Stimulated activated naive CD4-positive, alpha-beta T cell (primary cell): ENCODE measurements around the gene ALDH3B2.

Source experiments
- DNase-seq, 6 experiments: peaks; one replicate each; lab custom pipeline; 2025; lab: John Stamatoyannopoulos, UW

Gene ALDH3B2

GRCh38 chr11:67613960-67614715 lies 60.3 kb downstream of the ALDH3B2 start:
- DNase-seq: peak; percentile 70 to 88 (median 78)

DNA sequence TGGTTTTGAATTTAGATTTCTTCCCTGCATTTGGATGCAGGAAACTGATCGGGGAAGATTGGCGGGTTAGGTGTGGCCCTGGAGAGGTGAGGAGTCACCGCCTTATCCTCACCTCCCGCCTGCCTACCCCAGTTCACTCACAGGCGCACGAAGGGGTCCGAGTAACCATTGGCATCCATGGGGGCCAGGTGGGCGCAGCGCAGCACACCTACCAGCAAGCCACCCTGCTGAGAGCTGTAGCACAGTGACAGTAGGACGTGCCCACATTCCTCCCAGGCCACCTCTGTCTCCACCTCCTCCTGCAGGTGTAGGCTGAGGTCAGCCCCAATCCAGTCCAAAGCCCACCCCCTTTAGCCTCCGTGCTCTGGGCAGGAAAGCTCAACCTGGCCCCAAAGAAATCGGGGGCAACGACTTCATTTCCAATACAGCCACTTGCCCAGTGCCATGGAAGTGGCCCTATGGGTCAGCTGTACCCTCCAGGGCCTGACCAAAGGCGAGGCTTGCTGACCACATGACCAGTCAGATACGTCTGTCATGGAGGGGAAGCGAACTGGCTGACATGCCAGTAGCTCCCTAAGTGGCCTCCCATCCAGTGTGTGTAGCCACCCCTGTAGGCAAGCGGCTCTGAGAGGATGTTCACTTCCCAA lies 61.0 kb downstream of the ALDH3B2 start:
- no peak for DNase-seq

DNA sequence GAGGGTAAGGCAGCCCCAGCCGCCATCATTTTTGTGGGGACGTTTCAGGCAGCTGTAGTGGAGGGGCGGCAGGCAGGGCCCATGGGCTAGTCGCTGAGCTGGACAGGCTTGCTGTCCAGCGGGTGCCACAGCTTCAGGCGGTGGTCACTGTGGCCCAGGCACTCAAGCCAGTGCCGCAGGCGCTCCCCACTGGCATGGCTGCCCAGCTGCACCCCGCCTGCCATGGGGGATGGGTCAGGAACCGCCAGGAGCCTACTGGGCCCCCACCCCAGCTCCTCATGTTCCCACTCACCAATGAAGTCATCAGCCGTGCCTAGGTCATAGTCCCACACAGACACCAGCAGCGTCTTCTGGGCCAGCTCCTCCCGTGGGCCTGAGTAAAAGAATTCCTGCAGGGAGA lies 61.7 kb downstream of the ALDH3B2 start:
- no peak for DNase-seq
